GM18517 (cell line): Measurements from ENCODE around the gene MRPS35.
"Not testable (repeated sequence)": the region's sequence is repeated elsewhere in the genome, so short reads cannot be mapped to it uniquely, and the experiment has no call there.

Experiments used
- ATAC-seq: cut with Tn5 transposase; IDR thresholded peaks from one replicate; pipeline ENCODE4 v1.9.1; 2021; ENCODE audit warnings: mild to moderate bottlenecking, moderate library complexity; ENCODE audit not compliant: unreplicated experiment

MRPS35 gene

DNA sequence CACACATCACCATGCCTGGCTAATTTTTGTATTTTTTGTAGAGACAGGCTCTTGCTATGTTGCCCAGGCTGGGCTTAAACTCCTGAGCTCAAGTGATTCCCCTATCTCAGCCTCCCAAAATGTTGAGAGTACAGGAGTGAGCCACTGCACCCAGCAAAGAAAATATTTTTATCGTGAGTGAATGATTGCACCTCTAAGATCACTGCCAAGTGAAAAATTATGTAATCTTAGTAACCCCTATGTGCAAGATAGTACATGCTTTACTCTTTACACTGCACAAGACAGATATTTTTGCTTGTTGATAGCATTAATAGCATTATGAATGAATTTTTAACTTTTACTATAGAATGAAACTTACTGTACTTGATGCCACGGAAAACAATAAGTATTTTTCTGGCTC is 3.4 kb upstream of the MRPS35 start:
- no peak for ATAC-seq

DNA sequence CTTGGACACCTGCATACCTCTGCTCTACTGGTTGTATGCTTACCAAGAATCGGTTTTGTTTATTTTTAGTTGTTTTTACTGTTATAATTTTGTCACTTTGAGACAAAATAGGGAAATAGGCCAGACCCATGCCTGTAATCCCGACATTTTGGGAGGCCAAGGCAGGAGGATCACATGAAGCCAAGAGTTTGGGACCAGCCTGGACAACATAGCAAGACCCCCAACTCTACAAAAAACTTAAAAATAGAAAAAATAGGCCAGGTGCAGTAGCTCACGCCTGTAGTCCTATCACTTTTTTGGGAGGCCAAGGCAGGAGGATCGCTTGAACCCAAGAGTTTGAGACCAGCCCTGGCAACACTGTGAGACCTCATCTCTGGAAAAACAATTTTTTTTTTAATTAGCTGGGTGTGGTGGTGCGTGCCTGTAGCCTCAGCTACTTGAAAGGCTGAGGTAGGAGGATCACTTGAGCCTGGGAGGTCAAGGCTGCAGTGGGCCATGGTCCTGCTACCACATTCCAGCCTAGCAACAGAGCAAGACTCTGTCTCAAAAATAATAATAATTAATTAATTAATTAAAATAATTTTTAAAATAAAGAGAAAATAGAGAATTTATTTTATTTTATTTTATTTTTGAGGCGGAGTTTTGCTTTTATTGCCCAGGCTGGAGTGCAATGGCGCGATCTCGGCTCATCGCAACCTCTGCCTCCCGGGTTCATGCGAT is 1.3 kb upstream of the MRPS35 start:
- ATAC-seq: no peak

DNA sequence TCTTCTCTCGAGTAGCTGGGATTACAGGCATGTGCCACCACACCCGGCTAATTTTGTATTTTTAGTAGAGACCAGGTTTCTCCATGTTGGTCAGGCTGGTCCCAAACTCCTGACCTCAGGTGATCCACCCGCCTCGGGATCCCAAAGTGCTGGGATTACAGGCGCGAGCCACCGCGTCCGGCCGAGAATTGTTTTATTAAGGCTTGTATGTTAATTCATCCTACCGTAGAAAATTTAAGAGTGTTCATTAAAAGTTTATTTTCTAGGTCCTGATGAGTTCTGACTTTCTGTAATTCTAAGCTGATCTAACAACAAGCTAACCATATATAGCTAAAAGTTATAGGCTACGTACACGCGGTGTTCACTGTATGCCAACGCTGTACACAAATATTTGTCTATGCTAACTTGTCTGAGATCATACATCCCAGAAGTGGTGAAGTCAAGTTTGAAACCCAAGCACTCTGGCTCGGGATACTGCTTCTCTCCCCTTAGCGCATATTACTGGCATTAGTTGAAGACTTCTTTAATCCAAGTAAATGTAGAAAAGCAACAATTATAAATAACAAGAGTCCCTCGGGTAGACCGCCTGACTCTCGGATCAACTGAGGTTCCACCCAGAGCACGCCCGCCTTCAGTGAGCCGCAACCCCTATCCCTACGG is 570 bp upstream of the MRPS35 start:
- peak; percentile 61 for ATAC-seq

DNA sequence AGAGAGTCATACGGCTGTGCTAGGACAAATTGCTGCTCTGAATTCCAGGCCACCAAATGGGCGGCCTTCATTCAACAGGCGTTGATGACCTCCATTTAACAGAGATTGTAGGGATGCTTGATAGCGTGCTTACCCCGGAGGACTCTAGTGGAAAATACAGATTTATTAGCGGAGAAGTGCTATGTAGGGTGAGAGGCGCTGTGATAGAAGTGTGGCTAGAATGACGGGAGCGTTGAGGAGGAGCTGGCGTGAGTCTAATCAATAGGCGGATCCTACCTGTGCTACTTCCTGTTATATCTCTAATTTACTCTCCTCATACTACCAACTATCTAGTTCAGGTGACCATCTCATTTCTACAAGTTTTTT is 668 bp downstream of the MRPS35 start:
- peak; percentile 25 for ATAC-seq

DNA sequence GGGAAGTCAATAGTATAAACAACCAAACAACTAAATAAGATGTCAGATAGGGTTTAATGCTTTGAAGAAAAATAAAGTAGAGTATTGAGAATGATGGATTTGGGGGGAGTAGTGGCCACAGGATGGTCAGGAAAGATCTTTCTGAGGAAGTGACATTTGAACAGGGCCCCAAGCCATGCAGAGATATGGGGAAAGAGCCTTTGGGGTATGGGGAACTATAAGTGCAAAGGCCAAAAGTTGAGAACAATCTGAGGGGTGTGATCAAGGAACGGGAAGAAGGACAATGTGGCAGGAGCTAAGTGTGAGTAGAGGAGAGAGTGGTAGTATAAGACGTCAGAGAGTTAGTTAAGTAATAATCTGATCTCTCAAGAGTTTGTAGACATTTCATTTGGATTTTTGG is 1.3 kb downstream of the MRPS35 start:
- no peak for ATAC-seq

DNA sequence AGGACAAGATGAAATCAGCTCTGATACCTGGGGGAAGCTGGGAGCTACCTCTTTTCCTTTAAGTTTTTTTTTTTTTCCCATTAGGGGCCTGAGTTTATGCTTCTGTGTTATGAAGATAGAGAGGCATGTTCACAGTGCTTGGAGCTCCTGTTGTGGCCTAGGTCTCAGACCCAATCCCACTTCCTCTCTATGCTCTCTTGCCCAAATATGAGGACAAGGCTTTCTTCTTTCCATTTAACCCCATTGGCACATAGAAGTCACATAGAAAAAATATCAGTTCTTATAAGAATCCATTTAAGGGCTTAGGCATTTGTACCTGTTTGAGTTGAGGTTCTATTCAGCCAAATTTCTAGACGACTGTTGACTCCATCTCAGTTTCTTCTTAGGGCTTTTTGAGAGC is 12.6 kb downstream of the MRPS35 start:
- ATAC-seq: no peak

DNA sequence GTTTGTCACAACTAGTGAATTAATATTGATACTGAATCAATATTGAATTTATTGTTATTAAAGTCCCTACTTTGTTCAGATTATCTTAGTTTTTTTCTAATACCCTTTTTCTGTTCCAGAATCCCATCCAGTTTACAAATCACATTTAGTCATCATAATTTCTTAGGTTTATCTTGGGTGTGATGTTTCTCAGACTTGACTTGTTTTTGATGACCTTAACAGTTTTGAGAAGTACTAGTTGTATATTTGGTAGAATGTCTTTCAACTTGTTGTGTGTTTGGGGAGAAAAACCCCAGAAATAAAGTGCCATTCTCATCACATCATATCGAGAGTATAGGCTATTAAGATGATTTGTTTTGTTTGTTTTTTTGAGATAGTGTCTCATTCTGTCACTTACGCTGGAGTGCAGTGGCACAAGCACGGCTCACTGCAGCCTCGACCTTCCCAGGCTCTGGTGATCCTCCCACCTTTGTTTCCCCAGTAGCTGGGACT is 19.5 kb downstream of the MRPS35 start:
- no peak for ATAC-seq

DNA sequence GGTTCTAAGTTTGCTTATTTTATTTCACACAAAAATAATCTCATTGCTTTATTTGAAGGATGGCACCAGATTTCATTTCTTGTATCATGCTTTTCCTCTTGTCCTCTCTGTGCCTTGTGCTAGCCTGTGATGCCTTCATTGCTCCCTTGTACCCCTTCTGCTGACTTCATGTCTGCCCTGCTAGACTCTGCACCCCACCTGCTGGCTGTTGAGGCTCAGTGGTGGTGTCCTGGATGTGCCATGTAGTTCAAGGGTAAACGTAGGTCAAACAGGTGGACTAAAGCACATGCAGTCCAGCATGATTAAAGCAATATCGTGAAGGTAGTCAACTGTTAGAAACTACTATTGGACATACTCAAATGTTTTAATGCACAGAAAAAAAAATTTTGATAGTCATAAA is 21.6 kb downstream of the MRPS35 start:
- peak; percentile 62 for ATAC-seq

DNA sequence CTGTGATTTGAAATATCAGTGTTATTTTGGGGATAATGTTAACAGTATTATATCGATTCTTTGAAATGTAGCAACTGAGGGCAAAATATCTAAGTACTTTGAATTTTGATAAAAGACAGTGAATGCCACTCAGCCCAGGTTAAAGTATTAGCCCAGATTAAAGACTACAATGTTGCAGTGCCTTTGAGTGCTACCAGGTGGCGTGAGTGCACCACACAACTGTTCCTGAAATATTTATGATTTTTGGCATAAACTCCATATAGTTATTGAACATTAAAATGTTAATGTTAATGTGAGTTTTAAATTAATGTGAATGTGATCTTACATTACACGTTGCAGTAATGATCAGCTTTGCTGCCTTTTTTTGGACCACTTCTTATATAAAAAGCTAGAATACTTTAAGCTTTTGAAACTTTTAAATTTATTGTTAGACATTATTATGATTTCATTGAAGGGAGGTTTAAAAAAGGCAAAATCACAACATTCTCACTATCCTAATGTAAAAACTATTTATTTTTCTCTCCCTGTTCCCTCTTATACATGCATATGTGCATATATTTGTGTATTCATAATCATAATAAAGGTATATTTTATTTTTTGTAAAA is 22.5 kb downstream of the MRPS35 start:
- ATAC-seq: peak; percentile 62

DNA sequence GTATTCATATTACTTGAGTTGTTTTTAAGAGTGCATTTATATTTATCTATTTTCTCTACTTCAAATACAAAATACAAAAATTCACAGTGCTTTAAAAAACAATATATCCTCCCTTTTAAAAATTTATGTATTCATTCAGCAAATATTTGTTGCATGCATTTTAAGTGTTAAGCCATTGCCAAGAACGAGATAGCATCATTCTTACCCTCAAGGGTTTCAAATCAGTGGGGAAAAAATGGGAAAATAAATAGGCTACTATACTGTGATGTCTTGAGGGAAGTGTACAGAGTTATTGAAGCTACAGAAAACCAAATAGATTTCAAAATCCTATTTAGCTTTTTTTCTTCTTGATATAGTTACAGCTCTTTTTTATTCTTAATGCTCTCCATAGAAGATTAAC is 23.2 kb downstream of the MRPS35 start:
- no peak for ATAC-seq

DNA sequence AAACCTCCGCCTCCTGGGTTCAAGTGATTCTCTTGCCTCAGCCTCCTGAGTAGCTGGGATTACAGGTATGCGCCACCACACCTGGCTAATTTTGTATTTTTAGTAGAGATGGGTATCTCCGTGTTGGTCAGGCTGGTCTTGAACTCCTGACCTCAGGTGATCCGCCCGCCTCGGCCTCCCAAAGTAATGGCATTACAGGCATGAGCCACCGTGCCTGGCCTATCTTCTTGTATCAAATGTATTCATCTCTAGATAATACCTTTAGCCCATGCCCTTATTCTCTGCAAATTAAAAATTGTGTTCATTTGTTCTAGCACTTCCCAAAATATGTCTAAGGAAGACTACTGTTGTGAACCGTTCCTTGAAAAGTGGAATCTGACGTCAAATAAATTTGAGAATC is 23.7 kb downstream of the MRPS35 start:
- not testable (repeated sequence) for ATAC-seq

DNA sequence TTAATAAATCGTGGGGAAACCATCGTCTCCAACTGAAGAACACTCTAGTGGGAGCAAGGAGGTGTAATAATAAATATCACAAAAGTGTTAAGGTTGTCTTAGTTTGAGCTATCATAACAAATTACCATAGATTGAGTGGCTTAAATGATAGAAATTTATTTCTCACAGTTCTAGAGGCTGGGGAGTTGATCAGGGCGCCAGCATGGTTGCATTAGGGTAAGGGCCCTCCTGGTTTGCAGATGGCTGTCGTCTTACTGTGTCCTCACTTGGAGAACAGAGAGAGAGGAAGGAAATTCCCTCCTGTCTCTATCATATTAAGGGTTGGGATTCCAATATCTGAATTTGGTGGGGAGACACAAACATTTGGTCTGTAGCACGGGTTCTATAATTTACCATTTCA is 33.0 kb downstream of the MRPS35 start:
- ATAC-seq: no peak

DNA sequence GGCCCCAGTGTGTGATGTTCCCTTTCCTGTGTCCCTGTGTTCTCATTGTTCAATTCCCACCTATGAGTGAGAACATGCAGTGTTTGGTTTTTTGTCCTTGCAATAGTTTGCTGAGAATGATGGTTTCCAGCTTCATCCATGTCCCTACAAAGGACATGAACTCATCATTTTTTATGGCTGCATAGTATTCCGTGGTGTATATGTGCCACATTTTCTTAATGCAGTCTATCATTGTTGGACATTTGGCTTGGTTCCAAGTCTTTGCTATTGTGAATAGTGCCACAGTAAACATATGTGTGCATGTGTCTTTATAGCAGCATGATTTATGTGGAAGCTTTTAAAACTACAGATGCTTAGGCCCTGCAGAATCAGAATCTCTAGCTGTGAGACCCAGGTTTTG is 35.1 kb downstream of the MRPS35 start:
- ATAC-seq: not testable (repeated sequence)

DNA sequence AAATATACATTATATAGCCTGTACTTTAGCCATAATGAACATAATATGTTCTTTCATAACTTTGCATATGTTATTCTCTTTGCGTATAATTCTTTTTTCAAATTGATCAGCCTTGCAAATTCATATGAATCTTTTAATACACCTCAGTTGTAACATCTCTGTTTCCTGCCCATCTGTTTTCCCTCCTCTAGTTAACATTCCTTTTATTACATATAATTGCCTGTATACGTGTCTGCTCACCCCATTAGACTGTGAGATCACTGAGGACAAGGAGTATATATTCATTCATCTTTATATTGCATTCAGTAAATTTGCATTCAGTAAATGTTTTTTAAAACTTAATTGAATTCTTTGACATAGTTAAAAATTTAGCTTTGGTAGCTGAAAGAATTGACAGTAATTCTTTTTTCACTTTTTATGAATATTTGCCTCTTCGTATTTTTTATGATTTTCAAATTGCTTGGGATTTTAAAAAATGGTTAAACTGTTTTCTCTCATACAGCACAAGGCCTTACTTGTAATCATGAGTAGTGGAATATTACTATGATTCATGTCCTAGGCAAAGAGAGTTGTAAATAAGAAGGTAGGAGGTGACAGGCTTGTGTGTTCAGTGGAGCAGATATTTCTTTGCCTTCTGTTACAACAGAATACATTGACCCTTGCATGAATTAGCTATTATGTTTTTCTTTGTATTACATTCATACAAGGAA is 36.6 kb downstream of the MRPS35 start:
- ATAC-seq: no peak

DNA sequence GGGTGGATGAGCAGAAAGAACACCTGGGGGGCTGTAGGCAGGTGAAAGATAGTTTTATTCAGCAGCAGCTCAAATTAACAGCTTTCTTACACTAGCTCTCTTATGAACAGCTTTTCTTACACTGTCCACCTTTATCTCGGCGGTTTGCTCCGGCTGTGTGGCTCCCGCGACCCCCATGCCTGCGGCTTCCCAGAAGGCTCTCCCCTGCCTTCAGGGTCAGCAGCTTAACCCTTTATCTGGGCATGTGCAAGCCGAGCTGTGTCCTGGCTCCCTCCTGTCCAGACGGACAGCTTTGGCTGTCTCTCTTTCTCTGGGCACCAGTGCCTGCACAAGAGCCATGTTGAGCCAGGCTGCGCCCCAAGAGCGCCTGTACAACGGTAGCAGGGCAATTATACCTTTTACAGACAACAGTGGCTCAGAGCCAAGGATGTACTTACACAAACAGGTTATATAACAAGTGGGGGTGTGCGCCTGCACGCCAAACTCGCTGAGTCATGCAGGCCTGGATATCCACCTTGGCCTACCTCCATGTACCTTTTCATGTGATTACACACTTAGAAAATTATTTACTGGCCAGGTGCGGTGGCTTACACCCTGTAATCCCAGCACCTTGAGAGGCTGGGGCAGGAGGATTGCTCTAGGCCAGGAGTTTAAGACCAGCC is 40.9 kb downstream of the MRPS35 start:
- ATAC-seq: no peak

DNA sequence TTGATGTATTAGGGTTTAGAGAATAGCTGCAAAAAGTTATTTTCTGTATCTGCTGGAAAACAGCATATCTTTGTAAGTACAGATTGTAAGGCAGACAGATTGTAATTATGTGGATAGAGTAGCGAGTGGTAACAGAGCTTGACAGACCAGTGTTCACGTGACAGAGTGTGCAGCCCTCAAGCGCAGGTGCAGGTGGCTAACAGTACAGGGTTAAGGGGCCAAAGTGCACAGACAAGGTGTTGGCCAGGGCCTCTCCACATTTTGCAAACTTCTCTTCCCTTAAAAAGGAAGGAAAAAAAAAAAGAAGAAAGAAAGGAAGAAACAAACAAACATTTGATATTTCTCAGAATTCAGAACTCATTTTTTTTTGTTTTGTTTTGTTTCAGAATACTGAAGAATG is 44.2 kb downstream of the MRPS35 start:
- ATAC-seq: no peak

DNA sequence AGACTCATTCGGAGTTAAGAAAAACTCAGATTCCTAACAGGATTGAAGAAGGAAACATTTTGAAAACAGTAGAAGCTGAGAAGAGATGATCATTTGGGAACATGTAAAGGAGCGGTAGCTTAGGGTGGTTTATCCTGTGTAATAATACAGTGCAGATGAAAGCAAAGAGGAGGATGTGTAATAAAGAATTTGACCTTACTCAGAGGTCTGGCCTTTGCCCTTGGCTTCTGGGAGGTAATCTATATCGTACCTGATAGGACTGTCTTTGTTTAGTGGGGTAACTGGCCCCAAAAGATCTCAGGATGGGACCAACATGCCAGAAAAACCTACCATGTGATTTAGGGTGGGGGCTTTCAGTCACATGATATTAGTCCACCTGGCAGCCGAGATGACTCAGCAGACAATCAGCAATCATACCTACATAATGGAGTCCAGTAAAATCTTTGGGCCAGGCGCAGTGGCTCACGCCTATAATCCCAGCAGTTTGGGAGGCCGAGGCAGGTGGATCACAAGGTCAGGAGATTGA is 46.1 kb downstream of the MRPS35 start:
- no peak for ATAC-seq

DNA sequence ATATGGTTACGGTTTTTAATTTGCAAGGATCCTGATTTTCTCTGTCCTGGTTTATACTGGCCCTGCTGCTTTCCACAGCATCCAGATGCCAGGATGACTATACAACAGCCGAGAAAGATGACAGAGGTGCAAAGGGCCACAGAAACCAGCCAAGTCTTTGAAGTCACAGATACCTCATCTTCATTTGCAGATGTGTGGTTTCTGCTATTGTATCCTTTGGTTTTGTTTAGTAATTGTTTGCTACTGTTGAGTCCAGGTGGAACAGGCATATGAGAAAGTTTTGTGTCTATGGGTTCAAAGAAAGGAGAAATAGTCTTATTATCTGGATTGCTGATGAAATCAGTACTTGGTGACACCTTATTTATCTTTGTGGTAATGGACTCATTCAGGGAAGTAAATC is 52.1 kb downstream of the MRPS35 start:
- no peak for ATAC-seq

DNA sequence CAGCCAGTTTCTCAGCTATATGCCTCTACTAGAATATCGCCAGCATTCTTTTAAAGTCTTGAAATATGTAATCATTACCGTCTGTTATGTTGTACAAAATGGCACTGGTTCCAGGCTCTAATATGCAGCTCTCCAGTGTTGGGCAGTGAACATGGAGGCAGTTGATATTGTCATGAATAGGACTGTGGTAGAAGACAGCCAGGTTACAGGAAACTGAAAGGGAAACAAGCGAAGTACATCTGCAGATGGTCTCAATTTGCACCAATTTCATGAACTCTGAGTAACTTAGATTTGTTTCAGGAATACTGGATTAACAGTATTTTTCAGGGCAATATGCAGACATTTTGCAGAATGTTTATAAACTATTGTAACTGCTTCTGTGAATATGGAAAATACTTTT is 56.0 kb downstream of the MRPS35 start:
- ATAC-seq: no peak

DNA sequence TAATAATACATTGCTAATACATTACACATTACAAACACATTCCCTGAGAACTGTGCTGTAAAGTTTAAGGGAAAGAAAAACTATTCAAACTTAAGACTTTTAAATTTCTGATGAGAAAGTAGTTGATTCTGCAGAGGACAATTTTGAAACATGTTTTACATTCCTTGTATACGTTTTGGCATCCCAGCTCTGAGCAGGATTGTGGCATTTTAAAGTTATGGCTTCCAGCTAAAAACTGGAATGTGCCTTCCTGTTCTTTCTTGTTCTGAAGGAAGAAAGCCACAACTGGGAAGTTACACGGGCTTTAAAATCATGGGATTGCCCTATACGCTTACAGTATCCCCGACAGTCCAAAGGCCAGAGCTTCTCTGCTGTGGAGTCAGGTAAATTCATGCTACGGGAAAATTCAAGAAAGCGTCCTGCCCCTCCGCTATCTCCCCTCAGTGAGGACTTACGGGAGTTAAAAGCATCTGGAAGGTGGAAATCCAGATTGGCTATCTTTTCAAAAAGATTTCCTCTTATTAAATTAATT is 58.6 kb downstream of the MRPS35 start:
- ATAC-seq: no peak
